ACC112 (cell line): ENCODE data around the gene ECE2.
A peak's percentile ranks its signal among the peaks of the same experiment; 100 is the strongest.

ENCODE experiments used
- H2AFZ ChIP-seq: fragments of 200-600 bp; sonication (generic); one replicate; pipeline ENCODE4 v1.6.0; 2017; ENCODE audit warnings: antibody characterized with exemption, low read length; ENCODE audit not compliant: unreplicated experiment
- H3K27ac ChIP-seq: fragments of 200-600 bp; sonication (generic); 2 replicates; pipeline ENCODE4 v1.5.1; 2014; ENCODE audit warnings: low read depth, mild to moderate bottlenecking, antibody characterized with exemption, low read length, moderate library complexity
- H3K27me3 ChIP-seq: fragments of 200-600 bp; sonication (generic); 2 replicates; pipeline ENCODE4 v1.6.1; 2014; ENCODE audit warnings: mild to moderate bottlenecking, antibody characterized with exemption, low read length, moderate library complexity, mixed read lengths; ENCODE audit not compliant: insufficient read depth
- H3K36me3 ChIP-seq: fragments of 200-600 bp; sonication (generic); 2 replicates; pipeline ENCODE4 v1.6.1; 2016; ENCODE audit warnings: mild to moderate bottlenecking, antibody characterized with exemption, low read length, moderate library complexity, mixed read lengths; ENCODE audit not compliant: insufficient read depth
- H3K4me1 ChIP-seq: fragments of 200-600 bp; sonication (generic); one replicate; pipeline ENCODE4 v1.6.1; 2016; ENCODE audit warnings: low read length, mixed read lengths; ENCODE audit not compliant: insufficient read depth, unreplicated experiment, control insufficient read depth
- H3K4me3 ChIP-seq: fragments of 200-600 bp; sonication (generic); 2 replicates; pipeline ENCODE4 v1.5.1; 2014; ENCODE audit warnings: mild to moderate bottlenecking, low read depth, low read length
- H3K79me2 ChIP-seq: fragments of 200-600 bp; sonication (generic); one replicate; pipeline ENCODE4 v1.6.0; 2016; ENCODE audit warnings: low read length; ENCODE audit not compliant: control insufficient read depth, unreplicated experiment, insufficient read depth

The ECE2 gene

GRCh38 chr3:184275961-184276910, at the start of gene ECE2:
ECE2 (plus strand) TSS chr3:184276022; CDS start chr3:184276154, 132 bp downstream.
- no peak within 1 kb of the TSS for H3K27ac ChIP-seq
- H3K4me1 ChIP-seq = no peaks in the 10 kb centered on the region
- no peaks in the 10 kb centered on the region for H3K36me3 ChIP-seq
- no peak within 1 kb of the TSS for H2AFZ ChIP-seq
- H3K4me3 ChIP-seq = peak within 1 kb of the TSS; percentile 12; the same call in 1 of the 2 replicates
- peaks cover 57% of the 10 kb centered on the region for H3K27me3 ChIP-seq
- no peaks in the 10 kb centered on the region for H3K79me2 ChIP-seq

- no peak overlapping the region for H3K27ac ChIP-seq
- H3K79me2 ChIP-seq = no peaks in the 10 kb centered on the region
- H3K4me3 ChIP-seq = no peak overlapping the region
- no peaks in the 10 kb centered on the region for H3K36me3 ChIP-seq
- H2AFZ ChIP-seq = no peak overlapping the region
- H3K27me3 ChIP-seq = peaks cover 59% of the 10 kb centered on the region
- H3K4me1 ChIP-seq = peaks cover 3% of the 10 kb centered on the region
These were observed 48.3 kb upstream of the ECE2 start for GRCh38 chr3:184227481-184227935.

- H3K79me2 ChIP-seq = no peaks in the 10 kb centered on the region
- no peak overlapping the region for H2AFZ ChIP-seq
- no peak overlapping the region for H3K27ac ChIP-seq
- peaks cover 61% of the 10 kb centered on the region for H3K27me3 ChIP-seq
- H3K36me3 ChIP-seq = no peaks in the 10 kb centered on the region
- no peak overlapping the region for H3K4me3 ChIP-seq
- peaks cover 3% of the 10 kb centered on the region for H3K4me1 ChIP-seq
These were observed 47.3 kb upstream of the ECE2 start for GRCh38 chr3:184228376-184229137.

- Histone ChIP-seq H3K27ac (no peak within 1 kb of the TSS), H3K27me3 (peaks cover 61% of the 10 kb centered on the region), H3K36me3 (no peaks in the 10 kb centered on the region), H2AFZ (peak within 1 kb of the TSS; percentile 58), H3K79me2 (no peaks in the 10 kb centered on the region), H3K4me1 (peaks cover 9% of the 10 kb centered on the region), H3K4me3 (peak within 1 kb of the TSS; percentile 66)
These were observed 46.3 kb upstream of the ECE2 start, which contains the start of gene VWA5B2 for GRCh38 chr3:184229394-184230080. VWA5B2 (plus strand) TSS chr3:184229585; CDS start chr3:184230529, 944 bp downstream.

- no peak overlapping the region for H2AFZ ChIP-seq
- H3K79me2 ChIP-seq = no peaks in the 10 kb centered on the region
- H3K36me3 ChIP-seq = no peaks in the 10 kb centered on the region
- H3K4me3 ChIP-seq = peak overlapping the region; percentile 66; the same call in 1 of the 2 replicates
- H3K4me1 ChIP-seq = peaks cover 10% of the 10 kb centered on the region
- H3K27ac ChIP-seq = no peak overlapping the region
- H3K27me3 ChIP-seq = peaks cover 61% of the 10 kb centered on the region
These were observed 45.7 kb upstream of the ECE2 start for GRCh38 chr3:184230081-184230602.

- Histone ChIP-seq H3K4me1 (peaks cover 10% of the 10 kb centered on the region), H3K36me3 (no peaks in the 10 kb centered on the region), H3K27ac (no peak overlapping the region), H3K4me3 (peak overlapping the region; percentile 11; the same call in 1 of the 2 replicates), H2AFZ (no peak overlapping the region), H3K27me3 (peaks cover 58% of the 10 kb centered on the region), H3K79me2 (no peaks in the 10 kb centered on the region)
These were observed 45.0 kb upstream of the ECE2 start for GRCh38 chr3:184230603-184231528.

- Histone ChIP-seq H3K27me3 (peaks cover 52% of the 10 kb centered on the region), H3K4me1 (peaks cover 10% of the 10 kb centered on the region), H2AFZ (no peak overlapping the region), H3K36me3 (no peaks in the 10 kb centered on the region), H3K79me2 (no peaks in the 10 kb centered on the region), H3K4me3 (no peak overlapping the region), H3K27ac (no peak overlapping the region)
These were observed 44.2 kb upstream of the ECE2 start for GRCh38 chr3:184231671-184232070.

GRCh38 chr3:184233127-184233843, 42.5 kb upstream of the ECE2 start:
- H3K4me1 ChIP-seq = peaks cover 10% of the 10 kb centered on the region
- H3K27ac ChIP-seq = no peak overlapping the region
- H3K4me3 ChIP-seq = no peak overlapping the region
- no peaks in the 10 kb centered on the region for H3K36me3 ChIP-seq
- no peak overlapping the region for H2AFZ ChIP-seq
- H3K79me2 ChIP-seq = no peaks in the 10 kb centered on the region
- peaks cover 44% of the 10 kb centered on the region for H3K27me3 ChIP-seq

GRCh38 chr3:184234224-184234623, 41.6 kb upstream of the ECE2 start:
- H3K4me3 ChIP-seq = no peak overlapping the region
- no peak overlapping the region for H3K27ac ChIP-seq
- H3K36me3 ChIP-seq = no peaks in the 10 kb centered on the region
- no peak overlapping the region for H2AFZ ChIP-seq
- peaks cover 10% of the 10 kb centered on the region for H3K4me1 ChIP-seq
- peaks cover 34% of the 10 kb centered on the region for H3K27me3 ChIP-seq
- H3K79me2 ChIP-seq = no peaks in the 10 kb centered on the region
